SU-DHL-6 (cell line): Measurements from ENCODE around the gene MARS1.

Source experiments
- EZH2phosphoT487 ChIP-seq: fragments of 200-600 bp; sonication (generic), shearing (Covaris generic); conservative IDR thresholded peaks from 2 replicates; pipeline ENCODE4 v1.6.1; 2018; ENCODE audit warnings: mild to moderate bottlenecking, antibody characterized with exemption, low read length, moderate library complexity, mixed read lengths
- TF ChIP-seq, protein P1 (sequence below): fragments of 200-600 bp; sonication (generic); IDR thresholded peaks from one replicate; pipeline ENCODE4 v1.5.1; 2017; ENCODE audit warnings: antibody characterized with exemption, mild to moderate bottlenecking, low read length, moderate library complexity; ENCODE audit not compliant: insufficient read depth, poor library complexity, severe bottlenecking

DNA sequence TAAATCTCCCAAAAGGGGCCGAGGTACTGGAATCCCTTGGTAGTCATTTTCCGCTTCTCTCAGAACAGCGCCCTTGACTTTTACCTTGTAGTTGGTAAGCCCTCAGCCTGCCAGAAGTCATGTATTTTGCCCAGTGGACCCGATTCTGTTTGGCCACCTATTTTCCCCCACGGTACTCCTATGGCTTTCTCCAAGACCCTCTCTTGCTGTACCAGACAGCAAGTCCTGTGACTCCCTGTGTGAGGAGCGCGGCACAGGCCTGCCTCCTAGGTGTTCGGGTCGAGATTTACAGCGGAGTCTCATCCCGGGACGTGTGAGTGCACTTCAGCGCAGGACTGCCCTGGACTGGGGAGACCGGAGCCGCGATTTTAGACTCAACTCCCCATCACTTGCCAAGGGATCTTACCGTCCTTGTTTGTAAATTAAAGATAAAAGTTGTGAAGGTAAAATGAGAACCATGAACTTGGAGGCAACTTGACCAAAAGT, 33.7 kb downstream of the MARS1 start:
- TF ChIP-seq, protein P1, sequence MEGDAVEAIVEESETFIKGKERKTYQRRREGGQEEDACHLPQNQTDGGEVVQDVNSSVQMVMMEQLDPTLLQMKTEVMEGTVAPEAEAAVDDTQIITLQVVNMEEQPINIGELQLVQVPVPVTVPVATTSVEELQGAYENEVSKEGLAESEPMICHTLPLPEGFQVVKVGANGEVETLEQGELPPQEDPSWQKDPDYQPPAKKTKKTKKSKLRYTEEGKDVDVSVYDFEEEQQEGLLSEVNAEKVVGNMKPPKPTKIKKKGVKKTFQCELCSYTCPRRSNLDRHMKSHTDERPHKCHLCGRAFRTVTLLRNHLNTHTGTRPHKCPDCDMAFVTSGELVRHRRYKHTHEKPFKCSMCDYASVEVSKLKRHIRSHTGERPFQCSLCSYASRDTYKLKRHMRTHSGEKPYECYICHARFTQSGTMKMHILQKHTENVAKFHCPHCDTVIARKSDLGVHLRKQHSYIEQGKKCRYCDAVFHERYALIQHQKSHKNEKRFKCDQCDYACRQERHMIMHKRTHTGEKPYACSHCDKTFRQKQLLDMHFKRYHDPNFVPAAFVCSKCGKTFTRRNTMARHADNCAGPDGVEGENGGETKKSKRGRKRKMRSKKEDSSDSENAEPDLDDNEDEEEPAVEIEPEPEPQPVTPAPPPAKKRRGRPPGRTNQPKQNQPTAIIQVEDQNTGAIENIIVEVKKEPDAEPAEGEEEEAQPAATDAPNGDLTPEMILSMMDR: no peak
- TF ChIP-seq EZH2phosphoT487: no peak
